Right ventricle myocardium inferior (tissue), 1 donor: ENCODE results near the gene DMKN. TPM values are rescaled to one million over a fixed set of nuclear protein-coding genes. Genes with fewer than 3 reads are reported as not detected.

Experiments used
- ATAC-seq: fragments of 200-7000 bp; cut with Tn5 transposase; one replicate; pipeline ENCODE4 v1.9.1; 2020; ENCODE audit warnings: mild to moderate bottlenecking, moderate library complexity
- DNase-seq: peaks from one replicate; pipeline ENCODE4 v3.0.0; 2021; ENCODE audit errors: missing footprints
- intact Hi-C: fragments of 100-400 bp; cut with DNase I; formaldehyde crosslinking; loops from one replicate; pipeline ENCODE4 v1.11.0; 2022
- total RNA-seq: library from RNA; stranded (reverse); fragmentation: NEBNext Ultra II Directional; extraction: Animal tissue kit (Norgen Biotek cat#: 25700); gene quantifications from one replicate; pipeline ENCODE4 v1.2.1, GENCODE V29; 2021
- donor health status: DM: no; HTN: yes; CAD: no; lungs with severe emphysema.

DMKN gene
- total RNA-seq, 1 donor from 2014 or later, result 3.4 TPM

DNA sequence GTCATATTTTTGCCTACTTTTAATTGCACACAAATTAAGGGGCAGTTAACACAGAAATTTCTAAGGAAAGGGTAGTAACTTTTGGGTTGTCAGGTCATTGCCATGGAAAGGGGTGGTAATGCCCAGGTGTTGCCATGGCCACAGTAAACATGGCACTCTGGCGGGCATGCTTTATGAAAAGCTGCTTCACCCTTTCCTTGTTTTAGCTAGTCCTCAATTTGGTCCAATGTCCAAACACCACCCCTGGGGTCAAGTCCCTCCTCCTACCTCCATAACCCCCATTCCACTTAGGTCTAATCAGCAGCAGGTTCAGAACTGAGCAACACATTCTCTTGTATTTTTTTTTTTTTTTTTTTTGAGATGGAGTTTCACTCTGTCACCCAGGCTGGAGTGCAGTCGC, 58.8 kb downstream of the DMKN start:
- ATAC-seq, result no peak
- DNase-seq, result no peak
- intact Hi-C loops, result no loop called here

DNA sequence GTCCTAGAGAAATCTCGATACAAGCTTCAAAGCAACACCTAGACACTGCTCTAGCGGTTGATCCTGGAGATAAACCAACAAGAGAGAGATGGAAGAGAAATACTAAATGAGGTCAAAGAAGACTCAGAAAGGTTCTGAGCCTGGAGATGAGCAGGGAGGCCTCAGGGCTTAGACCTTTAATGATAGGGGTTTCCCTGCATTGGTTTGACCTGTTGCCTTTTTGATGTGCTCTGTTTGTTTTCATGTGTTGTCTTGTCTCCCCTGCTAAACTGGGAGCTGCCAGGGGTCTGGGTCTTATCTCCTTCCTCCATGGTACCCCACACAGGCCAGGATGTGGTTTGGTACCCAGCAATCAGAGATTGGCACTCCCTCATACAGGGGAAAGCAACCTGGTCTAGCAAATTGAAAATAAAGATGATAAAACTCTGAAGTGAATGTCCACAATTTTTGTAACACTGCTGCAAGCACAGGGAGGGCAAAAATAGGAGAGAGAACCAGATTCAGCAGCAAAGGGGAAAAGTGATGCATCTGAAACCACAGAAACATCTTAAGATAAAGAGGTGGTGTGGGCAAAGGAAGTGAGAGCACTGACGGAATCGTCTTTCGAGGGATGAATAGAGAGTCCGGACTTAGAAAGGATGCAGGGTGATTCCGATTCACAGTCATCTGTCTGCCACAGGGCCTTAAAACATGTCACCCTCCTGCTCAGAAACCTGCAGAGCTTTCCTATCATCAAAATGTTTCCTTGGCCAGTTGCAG, 61.9 kb downstream of the DMKN start:
- no peak for ATAC-seq
- intact Hi-C loops, result no loop called here
- no peak for DNase-seq

- intact Hi-C loops, result no loop called here
- no peak for ATAC-seq
- no peak for DNase-seq
Observed at GRCh38 chr19:35449359-35450043, 63.9 kb downstream of the DMKN start.

DNA sequence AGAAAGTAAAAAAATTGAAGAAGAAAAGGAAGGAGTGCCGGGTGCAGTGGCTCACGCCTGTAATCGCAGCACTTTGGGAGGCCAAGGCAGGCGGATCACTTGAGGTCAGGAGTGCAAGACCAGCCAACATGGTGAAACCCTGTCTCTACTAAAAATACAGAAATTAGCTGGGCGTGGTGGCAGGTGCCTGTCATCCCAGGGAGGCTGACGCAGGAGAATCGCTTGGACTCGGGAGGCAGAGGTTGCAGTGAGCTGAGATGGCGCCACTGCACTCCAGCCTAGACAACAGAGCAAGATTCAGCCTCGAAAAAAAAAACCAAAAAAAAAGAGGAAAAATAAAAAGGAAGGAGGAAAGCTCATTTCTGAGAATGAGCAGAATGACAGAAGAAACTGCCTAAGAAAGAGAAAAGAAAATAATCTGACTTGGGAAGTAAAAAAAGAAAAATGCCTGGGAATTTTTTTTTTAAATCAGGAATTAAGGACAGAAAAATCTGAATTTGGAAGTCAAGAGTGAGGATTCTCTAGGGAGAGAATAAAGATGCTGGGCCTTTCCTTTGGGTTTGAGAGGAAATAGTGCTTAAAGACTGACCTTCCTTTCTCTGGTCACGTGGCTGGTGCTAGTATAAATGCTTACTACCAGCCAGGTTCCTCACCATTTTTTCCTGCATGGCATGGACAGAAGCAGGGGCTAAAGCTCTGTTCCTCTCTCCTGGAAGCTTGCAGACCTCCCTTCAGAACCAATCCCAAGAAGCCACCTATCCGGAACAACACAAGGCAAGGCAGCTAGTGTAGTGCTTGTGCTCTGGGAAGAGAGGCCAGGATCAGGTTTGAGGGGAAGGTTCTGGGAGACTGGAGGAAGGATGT, 65.6 kb downstream of the DMKN start, which contains the start of gene FFAR2:
FFAR2 (plus strand) TSS at position 652 of the 864 bp plus-strand sequence. CDS start 1,458 bp downstream, outside the sequence.
- ATAC-seq (no peak), DNase-seq (no peak)
- intact Hi-C loops, result no loop called here

Other genes with a start within 250 kb of the DMKN start
- gene USF2, start 244.7 kb downstream of the DMKN start, total RNA-seq, result 151 TPM
- not detected for gene HAMP, start 231.1 kb downstream of the DMKN start, total RNA-seq
- gene MAG, start 221.5 kb downstream of the DMKN start, total RNA-seq, result not detected
- 0.19 TPM for gene CD22, start 184.5 kb downstream of the DMKN start, total RNA-seq
- gene FFAR1, start 165.7 kb downstream of the DMKN start, total RNA-seq, result not detected
- gene FFAR3, start 155.2 kb downstream of the DMKN start, total RNA-seq, result 0.14 TPM
- not detected for gene GPR42, start 142.6 kb downstream of the DMKN start, total RNA-seq
- gene FFAR2, start 65.4 kb downstream of the DMKN start, total RNA-seq, result 0.32 TPM
- not detected for gene KRTDAP, start 23.2 kb downstream of the DMKN start, total RNA-seq
- gene SBSN, start 14.7 kb upstream of the DMKN start, total RNA-seq, result not detected
- gene GAPDHS, start 19.8 kb upstream of the DMKN start, total RNA-seq, result not detected
- gene TMEM147, start 32.0 kb upstream of the DMKN start, total RNA-seq, result 84.6 TPM
- not detected for gene ATP4A, start 50.0 kb upstream of the DMKN start, total RNA-seq
- not detected for gene PMIS2, start 72.5 kb upstream of the DMKN start, total RNA-seq
- gene HAUS5, start 99.1 kb upstream of the DMKN start, total RNA-seq, result 5.2 TPM
- gene RBM42, start 115.4 kb upstream of the DMKN start, total RNA-seq, result 51.5 TPM
- 0.68 TPM for gene ETV2, start 128.1 kb upstream of the DMKN start, total RNA-seq
- 1,537 TPM for gene COX6B1, start 134.7 kb upstream of the DMKN start, total RNA-seq
- gene UPK1A, start 152.9 kb upstream of the DMKN start, total RNA-seq, result not detected
- not detected for gene ZBTB32, start 190.9 kb upstream of the DMKN start, total RNA-seq
- gene KMT2B, start 204.4 kb upstream of the DMKN start, total RNA-seq, result 12.7 TPM
- gene IGFLR1, start 228.8 kb upstream of the DMKN start, total RNA-seq, result 5.1 TPM
- 19.5 TPM for gene U2AF1L4, start 231.8 kb upstream of the DMKN start, total RNA-seq
- 44.7 TPM for gene PSENEN, start 232.0 kb upstream of the DMKN start, total RNA-seq
- gene LIN37, start 234.9 kb upstream of the DMKN start, total RNA-seq, result 8.2 TPM
- 662 TPM for gene HSPB6, start 243.4 kb upstream of the DMKN start, total RNA-seq
- 5.1 TPM for gene PROSER3, start 244.5 kb upstream of the DMKN start, total RNA-seq